ENCODE measurements around the gene IFT88.

IFT88 gene

GRCh38 chr13:20579191-20579590 lies 12.2 kb downstream of the IFT88 start:
- FAIRE-seq (no peak), DNase-seq (ENCODE audit: insufficient read length, low spot score) (no peak)
- TF ChIP-seq, protein P1, sequence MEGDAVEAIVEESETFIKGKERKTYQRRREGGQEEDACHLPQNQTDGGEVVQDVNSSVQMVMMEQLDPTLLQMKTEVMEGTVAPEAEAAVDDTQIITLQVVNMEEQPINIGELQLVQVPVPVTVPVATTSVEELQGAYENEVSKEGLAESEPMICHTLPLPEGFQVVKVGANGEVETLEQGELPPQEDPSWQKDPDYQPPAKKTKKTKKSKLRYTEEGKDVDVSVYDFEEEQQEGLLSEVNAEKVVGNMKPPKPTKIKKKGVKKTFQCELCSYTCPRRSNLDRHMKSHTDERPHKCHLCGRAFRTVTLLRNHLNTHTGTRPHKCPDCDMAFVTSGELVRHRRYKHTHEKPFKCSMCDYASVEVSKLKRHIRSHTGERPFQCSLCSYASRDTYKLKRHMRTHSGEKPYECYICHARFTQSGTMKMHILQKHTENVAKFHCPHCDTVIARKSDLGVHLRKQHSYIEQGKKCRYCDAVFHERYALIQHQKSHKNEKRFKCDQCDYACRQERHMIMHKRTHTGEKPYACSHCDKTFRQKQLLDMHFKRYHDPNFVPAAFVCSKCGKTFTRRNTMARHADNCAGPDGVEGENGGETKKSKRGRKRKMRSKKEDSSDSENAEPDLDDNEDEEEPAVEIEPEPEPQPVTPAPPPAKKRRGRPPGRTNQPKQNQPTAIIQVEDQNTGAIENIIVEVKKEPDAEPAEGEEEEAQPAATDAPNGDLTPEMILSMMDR (IDR thresholded peaks at IDR 0.05; ENCODE audit: insufficient read depth, missing control alignments), result no peak

GRCh38 chr13:20580257-20580656 lies 13.3 kb downstream of the IFT88 start:
- DNase-seq (ENCODE audit: insufficient read length, low spot score) (no peak), FAIRE-seq (no peak)
- TF ChIP-seq, protein P1 (IDR thresholded peaks at IDR 0.05; ENCODE audit: insufficient read depth, missing control alignments), result no peak

DNA sequence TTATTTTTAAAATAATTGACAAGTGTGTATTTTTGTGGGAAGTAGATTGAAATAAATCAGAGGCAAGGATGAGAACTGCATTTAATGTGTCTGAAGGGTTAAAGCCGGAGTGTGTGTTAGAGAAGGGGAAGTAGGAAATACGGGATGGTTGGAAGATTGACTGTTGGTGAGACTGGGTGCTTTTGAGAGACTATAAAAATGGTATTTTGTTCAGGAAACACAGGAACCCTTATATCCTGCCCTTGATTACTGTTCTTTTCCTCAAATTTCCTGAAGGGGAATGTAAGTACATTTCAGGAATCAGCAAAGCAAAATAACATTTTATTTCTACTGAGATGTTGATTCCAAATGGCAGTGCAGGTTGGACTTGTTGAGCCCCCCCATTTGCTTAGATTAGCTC lies 15.1 kb downstream of the IFT88 start:
- FAIRE-seq (no peak), DNase-seq (ENCODE audit: insufficient read length, low spot score) (no peak)
- TF ChIP-seq, protein P1 (IDR thresholded peaks at IDR 0.05; ENCODE audit: insufficient read depth, missing control alignments), result no peak

GRCh38 chr13:20583803-20584293 lies 16.9 kb downstream of the IFT88 start:
- DNase-seq (ENCODE audit: insufficient read length, low spot score) (no peak), FAIRE-seq (no peak)
- TF ChIP-seq, protein P1 (IDR thresholded peaks at IDR 0.05; ENCODE audit: insufficient read depth, missing control alignments), result no peak

DNA sequence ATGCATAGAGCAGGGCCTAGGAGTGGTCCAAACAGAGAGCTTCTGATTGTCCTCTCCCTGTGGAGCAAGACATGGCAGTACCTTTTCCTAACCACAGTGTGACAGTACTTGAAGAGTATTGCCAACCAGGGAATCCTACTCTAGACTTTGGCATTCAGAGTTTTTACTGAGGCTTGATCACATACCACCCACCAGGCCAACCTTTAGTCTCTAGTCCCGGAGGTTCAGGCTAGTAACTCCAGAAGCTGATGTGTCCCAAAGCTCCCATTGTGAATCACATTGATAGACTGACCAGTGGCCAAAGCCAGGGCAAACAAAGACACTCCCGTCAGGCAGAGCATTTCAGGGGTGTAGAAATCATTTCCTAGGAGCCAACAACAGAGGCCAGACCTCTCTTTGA lies 18.4 kb downstream of the IFT88 start:
- FAIRE-seq (no peak), DNase-seq (ENCODE audit: insufficient read length, low spot score) (no peak)
- TF ChIP-seq, protein P1 (IDR thresholded peaks at IDR 0.05; ENCODE audit: insufficient read depth, missing control alignments), result no peak

DNA sequence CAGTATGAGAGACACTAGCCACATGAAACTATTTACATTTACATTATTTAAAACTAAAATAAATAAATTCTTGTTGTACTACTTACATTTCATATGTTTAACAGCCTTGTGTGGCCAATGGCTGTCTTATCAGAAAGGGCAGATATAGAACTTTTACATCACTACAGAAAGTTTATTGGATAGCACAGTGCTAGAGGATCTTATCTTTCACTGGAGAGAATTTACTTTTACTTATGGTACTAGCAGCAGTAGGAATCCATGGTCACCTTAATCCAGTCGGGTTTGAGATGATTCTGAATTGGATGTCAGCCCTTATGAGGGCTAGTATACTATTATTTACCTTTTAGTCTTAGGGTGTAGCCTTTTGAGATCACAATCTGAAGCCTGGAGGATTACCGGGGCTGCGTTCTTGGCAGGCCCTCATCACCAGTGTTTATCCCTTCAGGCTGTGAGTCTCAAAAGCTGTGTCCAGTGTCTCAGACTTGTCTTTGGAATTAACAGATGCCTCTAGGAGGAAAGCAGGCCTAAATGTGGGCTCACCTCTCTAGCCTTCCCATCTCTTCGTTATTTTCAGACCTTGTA lies 21.7 kb downstream of the IFT88 start:
- DNase-seq (ENCODE audit: insufficient read length, low spot score) (no peak), FAIRE-seq (no peak)
- TF ChIP-seq, protein P1 (IDR thresholded peaks at IDR 0.05; ENCODE audit: insufficient read depth, missing control alignments), result no peak

DNA sequence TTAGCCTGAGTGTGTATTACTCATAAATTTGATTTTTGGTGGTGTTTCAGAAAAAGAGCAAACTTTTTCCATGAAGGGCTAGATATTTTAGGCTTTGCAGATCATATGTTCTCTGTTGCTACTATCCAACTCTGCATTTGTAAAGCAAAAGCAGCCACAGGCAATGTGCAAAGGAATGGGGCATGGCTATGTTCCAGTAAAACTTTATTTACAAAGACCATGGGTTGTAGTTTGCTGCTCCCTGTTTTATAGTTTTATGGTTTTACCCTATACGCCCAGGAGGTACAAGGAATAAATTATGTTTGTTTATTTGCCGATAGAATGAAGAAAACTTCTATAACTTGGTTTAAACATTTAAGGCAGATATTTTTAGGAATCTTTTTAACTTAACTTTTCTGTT lies 23.6 kb downstream of the IFT88 start:
- TF ChIP-seq, protein P1 (IDR thresholded peaks at IDR 0.05; ENCODE audit: insufficient read depth, missing control alignments), result no peak
- FAIRE-seq, result no peak
- DNase-seq (ENCODE audit: insufficient read length, low spot score), result no peak
